ENCODE data around the gene SRPK3. TPM values are rescaled to one million over a fixed set of nuclear protein-coding genes. Genes with fewer than 3 reads are reported as not detected.

Gene SRPK3
- polyA plus RNA-seq, 1 donor (not counting 4 experiments of a cell fraction or from before 2014, with no cell fraction given), result 0.10 TPM

DNA sequence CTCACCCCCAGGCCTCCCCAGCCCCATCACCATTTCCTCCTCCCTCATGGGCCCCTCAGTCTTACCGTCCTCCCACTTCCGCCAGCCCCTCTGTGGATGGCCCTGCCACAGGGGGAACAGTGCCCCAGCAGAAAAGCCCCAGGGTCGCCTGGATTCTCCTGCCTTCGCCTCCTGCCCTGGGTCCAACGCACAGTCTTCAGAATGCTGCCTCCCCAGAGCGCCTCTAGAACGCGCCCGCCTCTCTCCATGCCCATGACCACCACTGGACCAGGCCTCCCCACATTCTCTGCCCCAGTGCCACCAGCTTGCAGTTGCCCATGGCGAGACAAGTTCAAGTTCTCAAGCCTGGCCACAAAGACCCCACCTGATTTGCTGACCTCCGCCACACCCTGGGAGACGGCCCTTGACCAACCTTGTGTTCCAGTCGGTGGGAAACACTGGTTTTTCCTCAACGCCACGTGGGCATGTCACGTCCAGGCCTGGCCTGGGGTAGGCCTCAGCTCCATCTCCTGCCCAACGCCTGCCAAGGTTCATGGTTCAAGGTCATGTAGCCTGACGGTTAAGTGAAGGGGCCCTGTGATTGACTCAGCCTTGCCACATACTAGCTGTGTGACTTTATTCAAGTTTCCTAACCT, 17.4 kb upstream of the SRPK3 start:
- no peaks in the 10 kb centered on the region for H3K27me3 ChIP-seq (ENCODE audit: control insufficient read depth, extremely low read depth, insufficient read depth, low read length)
- dilution Hi-C loops (cut with MboI; ENCODE audit: extremely low pct_ligation_motif_present, low sequenced_read_pairs), result no loop called here
- H3K27ac ChIP-seq (ENCODE audit: control insufficient read depth, insufficient read depth, low read length), result no peak overlapping the region
- H3K4me1 ChIP-seq (ENCODE audit: control insufficient read depth, extremely low read depth, insufficient read depth, low read length), result peaks cover 13% of the 10 kb centered on the region
- no peak for TF ChIP-seq EZH2 (IDR thresholded peaks at IDR 0.05; ENCODE audit: low read length)
- no peak for TF ChIP-seq CTCF (optimal IDR thresholded peaks at IDR 0.05 in 1 of 3, IDR thresholded peaks at IDR 0.05 in 1 of 3, conservative IDR thresholded peaks at IDR 0.05 in 1 of 3; ENCODE audit: extremely low read depth in 1 of 3, insufficient read depth in 2 of 3, low read length in 3 of 3)
- H3K79me2 ChIP-seq (ENCODE audit: control insufficient read depth, insufficient read depth, low read length), result peaks cover 2% of the 10 kb centered on the region
- H4K20me1 ChIP-seq (ENCODE audit: control insufficient read depth, extremely low read depth, insufficient read depth, low read length), result no peaks in the 10 kb centered on the region
- no peak overlapping the region for H3K4me2 ChIP-seq (ENCODE audit: control insufficient read depth, extremely low read depth, insufficient read depth, low read depth, low read length)
- no peak for FAIRE-seq
- no peak overlapping the region for H2AFZ ChIP-seq (ENCODE audit: control insufficient read depth, low read length)
- H3K9me3 ChIP-seq (ENCODE audit: control insufficient read depth, low read depth, low read length), result no peaks in the 10 kb centered on the region
- no peak overlapping the region for H3K9ac ChIP-seq (ENCODE audit: control insufficient read depth, extremely low read depth, insufficient read depth, low read length)
- no peak for DNase-seq (ENCODE audit: low read depth, low spot score)
- H3K4me3 ChIP-seq (ENCODE audit: control insufficient read depth in 2 of 3, extremely low read depth in 1 of 3, insufficient read depth in 2 of 3, low read depth in 1 of 3, low read length in 3 of 3), result no peak overlapping the region
- no peaks in the 10 kb centered on the region for H3K36me3 ChIP-seq (ENCODE audit: control insufficient read depth in 2 of 2, extremely low read depth in 1 of 2, insufficient read depth in 2 of 2, low read length in 2 of 2)
- no peaks in the 10 kb centered on the region for H3K9me1 ChIP-seq (ENCODE audit: control insufficient read depth, extremely low read depth, insufficient read depth, low read length)

GRCh38 chrX:153763989-153764755, 16.7 kb upstream of the SRPK3 start, which contains the start of gene PLXNB3:
TSS of gene PLXNB3 (plus strand) at chrX:153764249. CDS start at chrX:153765536, 1,287 bp downstream.
- Histone ChIP-seq H3K9ac (ENCODE audit: control insufficient read depth, extremely low read depth, insufficient read depth, low read length) (peak within 1 kb of the TSS; percentile 28), H4K20me1 (ENCODE audit: control insufficient read depth, extremely low read depth, insufficient read depth, low read length) (no peaks in the 10 kb centered on the region), H3K4me2 (ENCODE audit: control insufficient read depth, extremely low read depth, insufficient read depth, low read depth, low read length) (peak within 1 kb of the TSS; percentile 67), H2AFZ (ENCODE audit: control insufficient read depth, low read length) (peak within 1 kb of the TSS; percentile 39), H3K4me3 (ENCODE audit: control insufficient read depth in 2 of 3, extremely low read depth in 1 of 3, insufficient read depth in 2 of 3, low read depth in 1 of 3, low read length in 3 of 3) (peak within 1 kb of the TSS; percentile 46 to 57 (median 51)), H3K27me3 (ENCODE audit: control insufficient read depth, extremely low read depth, insufficient read depth, low read length) (no peaks in the 10 kb centered on the region), H3K27ac (ENCODE audit: control insufficient read depth, insufficient read depth, low read length) (no peak within 1 kb of the TSS), H3K4me1 (ENCODE audit: control insufficient read depth, extremely low read depth, insufficient read depth, low read length) (peaks cover 13% of the 10 kb centered on the region), H3K9me3 (ENCODE audit: control insufficient read depth, low read depth, low read length) (peaks cover under 1% of the 10 kb centered on the region), H3K9me1 (ENCODE audit: control insufficient read depth, extremely low read depth, insufficient read depth, low read length) (no peaks in the 10 kb centered on the region), H3K36me3 (ENCODE audit: control insufficient read depth in 2 of 2, extremely low read depth in 1 of 2, insufficient read depth in 2 of 2, low read length in 2 of 2) (peaks cover 0 to 2% of the 10 kb centered on the region in 2 experiments), H3K79me2 (ENCODE audit: control insufficient read depth, insufficient read depth, low read length) (peaks cover 2% of the 10 kb centered on the region)
- peak; percentile 28 for DNase-seq (ENCODE audit: low read depth, low spot score)
- dilution Hi-C loops (cut with MboI; ENCODE audit: extremely low pct_ligation_motif_present, low sequenced_read_pairs), result no loop called here
- no peak for FAIRE-seq
- no peak for TF ChIP-seq EZH2 (IDR thresholded peaks at IDR 0.05; ENCODE audit: low read length)
- TF ChIP-seq CTCF (optimal IDR thresholded peaks at IDR 0.05 in 1 of 3, IDR thresholded peaks at IDR 0.05 in 1 of 3, conservative IDR thresholded peaks at IDR 0.05 in 1 of 3; ENCODE audit: extremely low read depth in 1 of 3, insufficient read depth in 2 of 3, low read length in 3 of 3), result peak in 2 of 3 experiments; percentile 63 to 87

Measured in keratinocyte (primary cell).